GM23248 (cell line): ENCODE results near the gene ZYX. TPM values are rescaled to one million over a fixed set of nuclear protein-coding genes. Genes with fewer than 3 reads are reported as not detected.

ENCODE experiments used
- DNase-seq: peaks from one replicate; pipeline ENCODE4 v3.0.0-alpha.2; 2015
- H2AFZ ChIP-seq: fragments of 200-600 bp; sonication (generic); 2 replicates; pipeline ENCODE4 v1.6.1; 2016; ENCODE audit warnings: antibody characterized with exemption
- H3F3A ChIP-seq: fragments of 200-600 bp; sonication (generic); 2 replicates; pipeline ENCODE4 v1.6.1; 2016; ENCODE audit warnings: mild to moderate bottlenecking, antibody characterized with exemption, mixed run types; ENCODE audit not compliant: insufficient read depth
- H3K27ac ChIP-seq: fragments of 200-600 bp; sonication (generic); 2 replicates; pipeline ENCODE4 v1.5.1; 2016; ENCODE audit warnings: mild to moderate bottlenecking
- H3K27me3 ChIP-seq: fragments of 200-600 bp; sonication (generic); replicated peaks from 2 replicates; pipeline ENCODE4 v1.6.1; 2016; ENCODE audit warnings: mild to moderate bottlenecking; ENCODE audit not compliant: insufficient read depth
- H3K36me3 ChIP-seq: fragments of 200-600 bp; sonication (generic); 2 replicates; pipeline ENCODE4 v1.6.1; 2016; ENCODE audit warnings: low read depth, mild to moderate bottlenecking
- H3K4me1 ChIP-seq: fragments of 200-600 bp; sonication (generic); 2 replicates; pipeline ENCODE4 v1.6.1; 2016; ENCODE audit warnings: mild to moderate bottlenecking; ENCODE audit not compliant: insufficient read depth
- H3K4me2 ChIP-seq: fragments of 200-600 bp; sonication (generic); one replicate; pipeline ENCODE4 v1.6.1; 2016; ENCODE audit warnings: mild to moderate bottlenecking; ENCODE audit not compliant: unreplicated experiment
- H3K4me3 ChIP-seq: fragments of 200-600 bp; sonication (generic); 2 replicates; pipeline ENCODE4 v1.5.1; 2016; ENCODE audit warnings: mild to moderate bottlenecking
- H3K79me2 ChIP-seq: fragments of 200-600 bp; sonication (generic); 2 replicates; pipeline ENCODE4 v1.6.1; 2016; ENCODE audit warnings: mild to moderate bottlenecking; ENCODE audit not compliant: insufficient read depth
- H3K9ac ChIP-seq: fragments of 200-600 bp; sonication (generic); 2 replicates; pipeline ENCODE4 v1.6.1; 2016; ENCODE audit warnings: mild to moderate bottlenecking
- H3K9me2 ChIP-seq: fragments of 200-600 bp; sonication (generic); 2 replicates; pipeline ENCODE4 v1.6.1; 2016; ENCODE audit warnings: mixed run types, mild to moderate bottlenecking, moderate library complexity; ENCODE audit not compliant: insufficient read depth
- H3K9me3 ChIP-seq: fragments of 200-600 bp; sonication (generic); one replicate; pipeline ENCODE4 v1.6.1; 2017; ENCODE audit warnings: low read depth
- H4K20me1 ChIP-seq: fragments of 200-600 bp; sonication (generic); 2 replicates; pipeline ENCODE4 v1.6.0; 2016; ENCODE audit not compliant: insufficient read depth
- EZH2 ChIP-seq: fragments of 200-600 bp; sonication (generic); IDR thresholded peaks from 2 replicates; pipeline ENCODE4 v1.6.1; 2018; ENCODE audit warnings: antibody characterized with exemption, mild to moderate bottlenecking; ENCODE audit not compliant: insufficient read depth, poor library complexity, severe bottlenecking
- EZH2phosphoT487 ChIP-seq: fragments of 200-600 bp; sonication (generic); IDR thresholded peaks from 2 replicates; pipeline ENCODE4 v1.6.1; 2018; ENCODE audit warnings: antibody characterized with exemption, moderate library complexity, mild to moderate bottlenecking, low read depth; ENCODE audit not compliant: insufficient read depth
- whole genome bisulfite sequencing, 2 experiments: methylation state at CpG; one replicate each; pipeline ENCODE4 v1.1.6; 2015 to 2017; ENCODE audit warnings: low lambda C conversion rate in 2 of 2, low coverage in 1 of 2; ENCODE audit errors: missing lambda C conversion rate in 2 of 2; 5-methylcytosine and 5-hydroxymethylcytosine counted together
- in situ Hi-C: fragments of 300-500 bp; cut with MboI; formaldehyde crosslinking; loops from 2 replicates; pipeline ENCODE4 v1.15.0; 2020
- polyA plus RNA-seq: library from polyadenylated mRNA; unstranded; fragments of >200 nt; fragmentation: Nextera tagmentation; extraction: Ambion mirVana; gene quantifications from 2 replicates; pipeline ENCODE4 v1.2.1, GENCODE V29; 2016
- total RNA-seq: library from RNA; depleted of rRNA; stranded (reverse); fragments of >200 nt; shearing (Covaris generic); gene quantifications from 2 replicates; pipeline ENCODE4 v1.2.3, GENCODE V29; 2014

Gene ZYX
- total and polyA plus RNA-seq, 2 experiments from 2014 or later: 148 to 380 TPM

DNA sequence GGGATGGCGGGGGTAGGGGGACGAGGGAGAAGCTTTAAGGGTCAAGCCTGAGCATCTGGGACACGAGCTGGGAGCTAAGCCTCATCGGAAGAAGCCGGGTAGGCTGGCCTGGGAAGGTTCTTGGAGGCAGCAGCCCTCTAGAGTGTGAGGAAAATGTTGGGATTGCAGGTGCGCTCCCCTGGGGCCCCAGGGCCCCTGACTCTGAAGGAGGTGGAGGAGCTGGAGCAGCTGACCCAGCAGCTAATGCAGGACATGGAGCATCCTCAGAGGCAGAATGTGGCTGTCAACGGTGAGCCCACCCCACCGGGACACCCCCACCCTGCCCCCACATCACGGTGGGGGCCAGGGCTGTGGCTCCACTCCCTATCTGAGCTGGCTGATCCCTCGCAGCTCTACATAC is 6.9 kb downstream of the ZYX start:
- Histone ChIP-seq H3K36me3 (peaks cover 30% of the 10 kb centered on the region), H3K9ac (no peak overlapping the region), H4K20me1 (peaks cover 25% of the 10 kb centered on the region), H3K9me2 (no peaks in the 10 kb centered on the region), H3K4me1 (peaks cover 56% of the 10 kb centered on the region), H3K4me3 (no peak overlapping the region), H3K27ac (no peak overlapping the region), H3K9me3 (no peaks in the 10 kb centered on the region), H2AFZ (no peak overlapping the region), H3K27me3 (no peaks in the 10 kb centered on the region), H3K79me2 (peaks cover 59% of the 10 kb centered on the region), H3F3A (peaks cover 93% of the 10 kb centered on the region), H3K4me2 (no peak overlapping the region)
- no peak for DNase-seq
- in situ Hi-C loops: no loop called here
- TF ChIP-seq EZH2phosphoT487: no peak
- no peak for TF ChIP-seq EZH2
- 73 to 80% methylated on average over 7 to 10 of the region's 10 CpGs for WGBS, 2 experiments

GRCh38 chr7:143388491-143389101 is 7.5 kb downstream of the ZYX start:
- Histone ChIP-seq H3K9me3 (no peaks in the 10 kb centered on the region), H3K9me2 (no peaks in the 10 kb centered on the region), H3K9ac (no peak overlapping the region), H3K36me3 (peaks cover 30% of the 10 kb centered on the region), H4K20me1 (peaks cover 25% of the 10 kb centered on the region), H3K4me3 (no peak overlapping the region), H3K4me1 (peaks cover 53% of the 10 kb centered on the region), H3K27me3 (no peaks in the 10 kb centered on the region), H2AFZ (no peak overlapping the region), H3K4me2 (no peak overlapping the region), H3K79me2 (peaks cover 54% of the 10 kb centered on the region), H3F3A (peaks cover 93% of the 10 kb centered on the region), H3K27ac (0 out of 2 replicates have a peak overlapping the region, but pooled peaks have one; percentile 79)
- TF ChIP-seq EZH2 (no peak), EZH2phosphoT487 (no peak)
- in situ Hi-C loops: no loop called here
- peak; percentile 19 for DNase-seq
- WGBS, 2 experiments: 96% methylated on average over 24 to 28 of the region's 28 CpGs

DNA sequence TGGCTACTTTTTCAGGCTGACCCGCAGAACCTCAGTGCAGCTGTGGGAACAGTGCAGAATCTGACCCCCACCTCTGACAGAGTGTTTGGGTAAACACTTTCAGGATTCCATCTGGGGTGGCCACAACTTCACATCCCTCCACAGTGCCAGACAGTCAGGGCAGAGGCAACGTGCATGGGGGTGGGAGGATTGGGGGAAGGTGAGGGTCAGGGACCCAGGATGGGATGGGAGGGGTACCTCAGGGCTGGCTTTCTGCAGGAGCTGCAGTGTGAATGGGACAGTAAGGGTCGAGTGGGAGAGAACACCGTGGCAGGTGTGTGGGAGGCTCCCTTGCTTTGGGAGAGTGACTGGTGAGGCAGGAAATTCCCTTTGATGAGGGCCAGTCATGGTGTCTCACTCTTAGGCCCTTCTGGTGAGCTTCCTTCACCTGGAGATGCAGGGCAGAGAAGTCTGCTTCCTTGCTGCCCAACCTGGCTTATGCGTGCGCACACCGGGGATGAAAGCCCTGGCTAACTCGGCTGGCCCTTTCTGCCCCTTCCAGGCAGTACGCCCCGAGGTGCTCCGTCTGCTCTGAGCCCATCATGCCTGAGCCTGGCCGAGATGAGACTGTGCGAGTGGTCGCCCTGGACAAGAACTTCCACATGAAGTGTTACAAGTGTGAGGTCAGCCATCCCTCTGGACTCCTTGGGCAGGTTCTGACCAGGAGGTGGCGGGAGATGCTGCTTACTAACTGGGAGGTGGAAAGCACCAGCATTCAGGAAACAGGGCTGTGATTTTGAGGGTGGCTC is 8.4 kb downstream of the ZYX start:
- no peak overlapping the region for H3K4me2 ChIP-seq
- 93 to 94% methylated on average over 14 to 15 of the region's 15 CpGs for WGBS, 2 experiments
- no peaks in the 10 kb centered on the region for H3K9me2 ChIP-seq
- TF ChIP-seq EZH2phosphoT487: no peak
- TF ChIP-seq EZH2: no peak
- H3K9ac ChIP-seq: no peak overlapping the region
- H3K4me3 ChIP-seq: no peak overlapping the region
- H3K36me3 ChIP-seq: peaks cover 27% of the 10 kb centered on the region
- H3K9me3 ChIP-seq: no peaks in the 10 kb centered on the region
- H2AFZ ChIP-seq: no peak overlapping the region
- DNase-seq: peak; percentile 42
- in situ Hi-C loops: no loop called here
- no peaks in the 10 kb centered on the region for H3K27me3 ChIP-seq
- peaks cover 16% of the 10 kb centered on the region for H4K20me1 ChIP-seq
- H3K79me2 ChIP-seq: peaks cover 44% of the 10 kb centered on the region
- H3K27ac ChIP-seq: peak overlapping the region; percentile 79
- peaks cover 89% of the 10 kb centered on the region for H3F3A ChIP-seq
- H3K4me1 ChIP-seq: peaks cover 44% of the 10 kb centered on the region

- H3K79me2 ChIP-seq: peaks cover 37% of the 10 kb centered on the region
- no peaks in the 10 kb centered on the region for H3K9me3 ChIP-seq
- H3K4me1 ChIP-seq: peaks cover 37% of the 10 kb centered on the region
- in situ Hi-C loops: no loop called here
- H3F3A ChIP-seq: peaks cover 82% of the 10 kb centered on the region
- no peaks in the 10 kb centered on the region for H3K27me3 ChIP-seq
- H3K4me3 ChIP-seq: no peak overlapping the region
- H3K36me3 ChIP-seq: peaks cover 27% of the 10 kb centered on the region
- WGBS, 2 experiments: 91 to 93% methylated on average over 9 to 10 of the region's 10 CpGs
- no peak overlapping the region for H2AFZ ChIP-seq
- H3K9ac ChIP-seq: no peak overlapping the region
- no peaks in the 10 kb centered on the region for H3K9me2 ChIP-seq
- H3K27ac ChIP-seq: peak overlapping the region; percentile 79
- peaks cover 9% of the 10 kb centered on the region; the same call in 1 of the 2 replicates for H4K20me1 ChIP-seq
- TF ChIP-seq EZH2 (no peak), EZH2phosphoT487 (no peak)
- DNase-seq: peak; percentile 40
- H3K4me2 ChIP-seq: no peak overlapping the region
These were observed 9.1 kb downstream of the ZYX start for GRCh38 chr7:143390104-143390772.
